Mucosa of descending colon (tissue), 3 donors: ENCODE measurements around the gene POMGNT2. TPM values are rescaled to one million over a fixed set of nuclear protein-coding genes. Genes with fewer than 3 reads are reported as not detected.

Experiments used
- ATAC-seq: fragments of 200-7000 bp; cut with Tn5 transposase; one replicate; pipeline ENCODE4 v1.9.1; 2020; ENCODE audit warnings: mild to moderate bottlenecking, moderate library complexity
- DNase-seq, 3 donors: peaks; one replicate each; pipeline ENCODE4 v3.0.0-alpha.2; 2020
- H3K36me3 ChIP-seq: fragments of 200-600 bp; one replicate; pipeline ENCODE4 v1.8.0; 2021; ENCODE audit warnings: low read depth, mild to moderate bottlenecking
- H3K4me1 ChIP-seq: fragments of 200-600 bp; one replicate; pipeline ENCODE4 v1.8.0; 2021; ENCODE audit warnings: low read depth, mild to moderate bottlenecking
- H3K4me3 ChIP-seq: fragments of 200-600 bp; one replicate; pipeline ENCODE4 v1.8.0; 2021; ENCODE audit warnings: mild to moderate bottlenecking
- H3K9me3 ChIP-seq: fragments of 200-600 bp; one replicate; pipeline ENCODE4 v1.8.0; 2021; ENCODE audit warnings: mild to moderate bottlenecking
- intact Hi-C, 2 donors: fragments of 100-400 bp; cut with DNase I in 1 of 2; cut with micrococcal nuclease in 1 of 2; formaldehyde crosslinking; loops; one replicate each; pipeline versions ENCODE4 v1.11.0 to v1.11.1; 2022; cut with DNase I, micrococcal nuclease
- total RNA-seq, 3 donors: library from RNA; stranded (reverse); fragmentation: NEBNext Ultra II Directional in 2 of 3; extraction: Animal tissue kit (Norgen Biotek cat#: 25700) in 2 of 3; gene quantifications; one replicate each; pipeline versions ENCODE4 v1.2.1 to v1.2.4, GENCODE V29; 2021 to 2023
- TF ChIP-seq, protein P1 (sequence below): fragments of 200-600 bp; IDR thresholded peaks from one replicate; pipeline ENCODE4 v1.8.0; 2022; ENCODE audit warnings: antibody characterized with exemption, mild to moderate bottlenecking
- donor health status: DM: no; HTN: no; CAD: no; lungs with moderate emphysema.
- donor health status: DM: no; HTN: no; CAD: no.
- donor health status: DM: no; HTN: yes; CAD: no.

Gene POMGNT2
- total RNA-seq, 3 donors from 2014 or later, result 2.8 to 12.6 (median 4.9) TPM

GRCh38 chr3:43146599-43146998 lies 40.7 kb upstream of the POMGNT2 start:
- TF ChIP-seq, protein P1, sequence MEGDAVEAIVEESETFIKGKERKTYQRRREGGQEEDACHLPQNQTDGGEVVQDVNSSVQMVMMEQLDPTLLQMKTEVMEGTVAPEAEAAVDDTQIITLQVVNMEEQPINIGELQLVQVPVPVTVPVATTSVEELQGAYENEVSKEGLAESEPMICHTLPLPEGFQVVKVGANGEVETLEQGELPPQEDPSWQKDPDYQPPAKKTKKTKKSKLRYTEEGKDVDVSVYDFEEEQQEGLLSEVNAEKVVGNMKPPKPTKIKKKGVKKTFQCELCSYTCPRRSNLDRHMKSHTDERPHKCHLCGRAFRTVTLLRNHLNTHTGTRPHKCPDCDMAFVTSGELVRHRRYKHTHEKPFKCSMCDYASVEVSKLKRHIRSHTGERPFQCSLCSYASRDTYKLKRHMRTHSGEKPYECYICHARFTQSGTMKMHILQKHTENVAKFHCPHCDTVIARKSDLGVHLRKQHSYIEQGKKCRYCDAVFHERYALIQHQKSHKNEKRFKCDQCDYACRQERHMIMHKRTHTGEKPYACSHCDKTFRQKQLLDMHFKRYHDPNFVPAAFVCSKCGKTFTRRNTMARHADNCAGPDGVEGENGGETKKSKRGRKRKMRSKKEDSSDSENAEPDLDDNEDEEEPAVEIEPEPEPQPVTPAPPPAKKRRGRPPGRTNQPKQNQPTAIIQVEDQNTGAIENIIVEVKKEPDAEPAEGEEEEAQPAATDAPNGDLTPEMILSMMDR, result no peak
- no peaks in the 10 kb centered on the region for H3K36me3 ChIP-seq
- H3K4me3 ChIP-seq, result no peak overlapping the region
- intact Hi-C loops, result no loop called here
- no peak for ATAC-seq
- no peaks in the 10 kb centered on the region for H3K4me1 ChIP-seq
- no peak for DNase-seq
- no peaks in the 10 kb centered on the region for H3K9me3 ChIP-seq

- H3K4me1 ChIP-seq, result no peaks in the 10 kb centered on the region
- H3K9me3 ChIP-seq, result no peaks in the 10 kb centered on the region
- intact Hi-C loops, result no loop called here
- no peak overlapping the region for H3K4me3 ChIP-seq
- ATAC-seq, result no peak
- TF ChIP-seq, protein P1, result no peak
- no peak for DNase-seq
- H3K36me3 ChIP-seq, result no peaks in the 10 kb centered on the region
These were observed 39.0 kb upstream of the POMGNT2 start for GRCh38 chr3:43144761-43145490.

- ATAC-seq, result no peak
- Histone ChIP-seq H3K4me3 (no peak overlapping the region), H3K4me1 (no peaks in the 10 kb centered on the region), H3K9me3 (no peaks in the 10 kb centered on the region), H3K36me3 (no peaks in the 10 kb centered on the region)
- intact Hi-C loops, result no loop called here
- DNase-seq, result no peak
- TF ChIP-seq, protein P1, result no peak
These were observed 36.6 kb upstream of the POMGNT2 start for GRCh38 chr3:43142472-43142871.

DNA sequence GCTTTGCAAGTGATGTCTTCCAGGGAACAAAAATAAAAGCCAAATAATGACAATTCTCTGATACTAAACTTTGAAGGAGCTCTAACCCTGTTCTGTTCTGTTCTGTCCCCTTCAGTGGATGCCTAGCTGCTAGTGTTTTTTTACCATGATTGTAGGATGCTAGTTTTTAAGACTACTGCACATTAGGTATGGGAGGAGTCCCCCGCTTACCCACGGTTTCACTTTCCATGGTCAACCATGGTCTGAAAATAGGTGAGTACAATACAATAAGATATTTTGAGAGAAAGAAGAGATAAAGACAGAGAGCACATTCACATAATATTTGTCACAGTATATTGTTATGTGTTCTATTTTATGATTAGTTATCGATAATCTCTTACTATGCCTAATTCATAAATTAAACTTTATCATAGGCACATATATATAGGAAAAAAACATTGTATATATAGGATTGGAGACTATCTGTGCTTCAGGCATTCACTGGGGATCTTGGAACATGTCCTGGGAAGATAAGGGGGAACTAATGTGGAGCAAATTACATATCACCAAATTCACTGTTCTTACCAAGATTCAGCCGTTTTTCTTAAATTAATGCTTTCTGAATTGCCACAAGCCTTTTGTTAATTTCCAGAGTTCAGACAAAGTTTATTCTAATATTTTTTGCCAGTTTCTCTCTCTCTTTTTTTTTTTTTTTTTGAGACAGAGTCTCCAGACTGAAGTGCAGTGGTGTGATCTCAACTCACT lies 32.8 kb upstream of the POMGNT2 start:
- no peak for ATAC-seq
- H3K4me1 ChIP-seq, result no peaks in the 10 kb centered on the region
- intact Hi-C loops, result no loop called here
- DNase-seq, result no peak
- no peak overlapping the region for H3K4me3 ChIP-seq
- no peaks in the 10 kb centered on the region for H3K36me3 ChIP-seq
- H3K9me3 ChIP-seq, result peaks cover 1% of the 10 kb centered on the region
- TF ChIP-seq, protein P1, result no peak

DNA sequence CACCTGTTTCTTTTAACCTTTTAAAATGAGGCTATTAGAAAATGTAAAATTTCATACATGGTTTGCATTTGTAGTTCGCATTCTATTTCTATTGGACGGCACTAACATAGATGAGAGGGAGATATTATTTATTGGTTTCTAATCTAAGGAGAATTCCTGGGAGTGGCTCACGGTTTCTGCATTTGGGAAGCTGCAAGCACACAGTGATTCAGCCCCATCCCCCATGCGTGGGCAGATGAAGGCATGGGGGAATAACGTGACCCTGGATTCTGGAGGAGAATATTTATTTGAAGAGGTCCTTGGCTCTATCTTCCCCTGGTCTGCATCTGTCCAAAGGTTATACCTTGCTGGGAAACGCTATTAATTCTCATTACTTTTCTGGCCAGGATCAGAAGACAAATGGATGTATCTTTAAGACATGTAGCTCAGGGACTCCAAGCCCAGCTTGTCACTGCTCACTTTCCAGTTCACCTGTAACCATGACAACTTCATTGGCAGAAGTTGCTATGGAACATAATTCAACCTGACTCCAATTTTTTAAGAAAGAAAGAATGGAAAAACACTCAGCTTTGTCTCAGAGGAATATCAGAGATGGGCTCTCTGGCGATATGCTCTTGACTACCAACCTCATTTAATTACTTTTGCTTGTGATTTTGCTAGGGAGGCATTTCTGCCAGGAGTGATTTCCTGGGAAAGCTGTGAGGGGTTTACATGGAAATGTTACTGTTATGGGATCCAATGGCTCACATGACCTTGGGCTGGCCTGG lies 27.2 kb upstream of the POMGNT2 start:
- intact Hi-C loops, result no loop called here
- DNase-seq (no peak), ATAC-seq (no peak)
- H3K4me3 ChIP-seq, result no peak overlapping the region
- no peaks in the 10 kb centered on the region for H3K4me1 ChIP-seq
- TF ChIP-seq, protein P1, result no peak
- peaks cover 1% of the 10 kb centered on the region for H3K9me3 ChIP-seq
- no peaks in the 10 kb centered on the region for H3K36me3 ChIP-seq
